Lower leg skin (tissue), 3 donors: ENCODE data around the gene HSDL1.

ENCODE experiments used
- POLR2A ChIP-seq, 2 donors: fragments of 450-650 bp; IDR thresholded peaks; one replicate each; pipeline ENCODE4 v1.6.1; 2016 to 2017; ENCODE audit warnings: antibody characterized with exemption in 2 of 2, mild to moderate bottlenecking in 1 of 2, moderate library complexity in 1 of 2
- TF ChIP-seq, protein P1 (sequence below), 3 donors: fragments of 450-650 bp; IDR thresholded peaks; one replicate each; pipeline ENCODE4 v1.5.1; 2016; ENCODE audit warnings: antibody characterized with exemption in 3 of 3, mild to moderate bottlenecking in 3 of 3, moderate library complexity in 2 of 3

DNA sequence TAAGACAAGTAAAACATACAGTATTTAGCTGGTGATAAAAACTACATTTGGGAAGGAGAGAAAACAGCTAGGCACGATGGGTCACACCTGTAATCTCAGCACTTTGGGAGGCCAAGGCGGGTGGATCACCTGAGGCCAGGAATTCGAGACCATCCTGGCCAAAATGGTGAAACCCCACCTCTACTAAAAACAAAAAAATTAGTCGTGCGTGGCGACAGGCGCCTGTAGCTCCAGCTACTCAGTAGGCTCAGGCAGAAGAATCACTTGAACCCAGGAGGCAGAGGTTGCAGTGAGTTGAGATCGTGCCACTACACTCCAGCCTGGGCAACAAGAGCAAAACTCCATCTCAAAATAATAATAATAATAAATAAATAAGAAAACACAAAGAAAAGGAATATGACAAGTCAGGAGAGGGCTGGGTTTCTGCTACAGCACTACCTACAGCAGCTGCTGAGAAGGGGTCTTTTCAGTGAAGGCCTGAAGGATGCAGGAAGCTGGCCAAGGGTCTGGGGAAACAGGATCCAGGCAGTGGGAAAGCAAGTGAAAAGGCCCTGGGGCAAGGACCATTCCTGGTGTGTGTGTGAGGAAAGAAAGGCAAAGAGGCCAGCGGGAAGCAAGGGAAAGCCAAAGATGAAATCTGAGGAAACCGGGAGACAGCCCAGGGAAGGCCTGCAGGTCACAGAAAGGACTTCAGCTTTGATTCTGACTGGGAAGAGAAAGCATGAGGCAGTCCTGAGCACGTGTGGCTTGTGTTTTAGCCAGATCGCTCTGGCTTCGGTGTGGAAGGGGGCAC, 38.8 kb downstream of the HSDL1 start:
- TF ChIP-seq, protein P1, sequence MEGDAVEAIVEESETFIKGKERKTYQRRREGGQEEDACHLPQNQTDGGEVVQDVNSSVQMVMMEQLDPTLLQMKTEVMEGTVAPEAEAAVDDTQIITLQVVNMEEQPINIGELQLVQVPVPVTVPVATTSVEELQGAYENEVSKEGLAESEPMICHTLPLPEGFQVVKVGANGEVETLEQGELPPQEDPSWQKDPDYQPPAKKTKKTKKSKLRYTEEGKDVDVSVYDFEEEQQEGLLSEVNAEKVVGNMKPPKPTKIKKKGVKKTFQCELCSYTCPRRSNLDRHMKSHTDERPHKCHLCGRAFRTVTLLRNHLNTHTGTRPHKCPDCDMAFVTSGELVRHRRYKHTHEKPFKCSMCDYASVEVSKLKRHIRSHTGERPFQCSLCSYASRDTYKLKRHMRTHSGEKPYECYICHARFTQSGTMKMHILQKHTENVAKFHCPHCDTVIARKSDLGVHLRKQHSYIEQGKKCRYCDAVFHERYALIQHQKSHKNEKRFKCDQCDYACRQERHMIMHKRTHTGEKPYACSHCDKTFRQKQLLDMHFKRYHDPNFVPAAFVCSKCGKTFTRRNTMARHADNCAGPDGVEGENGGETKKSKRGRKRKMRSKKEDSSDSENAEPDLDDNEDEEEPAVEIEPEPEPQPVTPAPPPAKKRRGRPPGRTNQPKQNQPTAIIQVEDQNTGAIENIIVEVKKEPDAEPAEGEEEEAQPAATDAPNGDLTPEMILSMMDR (IDR thresholded peaks at IDR 0.05): no peak
- no peak for TF ChIP-seq POLR2A (IDR thresholded peaks at IDR 0.05)
